GM12878 (cell line): Measurements from ENCODE around the gene FOXD2. TPM values are rescaled to one million over a fixed set of nuclear protein-coding genes. Genes with fewer than 3 reads are reported as not detected.
A peak's percentile ranks its signal among the peaks of the same experiment; 100 is the strongest.

Experiments used
- ATAC-seq: fragments of 200-7000 bp; cut with Tn5 transposase; 3 replicates; pipeline ENCODE4 v1.9.1; 2020; ENCODE audit warnings: mild to moderate bottlenecking, moderate library complexity
- BruUV-seq: library from RNA; stranded (reverse); fragments of 400-500 nt; replicated peaks from 2 replicates; lab custom pipeline; 2021; lab: Mats Ljungman, UMichigan
- CTCF ChIA-PET: fragments of 300-600 bp; sonication (Branson Sonifier 250); formaldehyde crosslinking; extraction: SDS; loops from one replicate; lab custom pipeline; 2021; ENCODE audit warnings: inconsistent platforms; lab: Yijun Ruan, JAX
- POLR2A ChIA-PET: fragments of 350-600 bp; formaldehyde crosslinking; extraction: SDS; loops from one replicate; lab custom pipeline; 2021; ENCODE audit warnings: inconsistent platforms; lab: Charles Lee
- RAD21 ChIA-PET: fragments of 300-600 bp; sonication (Branson Sonifier 250); formaldehyde crosslinking; loops from one replicate; lab custom pipeline; 2023; ENCODE audit warnings: antibody characterized with exemption; ENCODE audit not compliant: unreplicated experiment; lab: Charles Lee
- SMC1A ChIA-PET: fragments of 300-600 bp; sonication (Branson Sonifier 250); formaldehyde crosslinking; loops from one replicate; lab custom pipeline; 2023; ENCODE audit not compliant: unreplicated experiment, uncharacterized antibody; lab: Charles Lee
- DNase-seq: peaks from one replicate; pipeline ENCODE4 v3.0.0-alpha.2; 2011; ENCODE audit warnings: low read depth, low spot score
- FAIRE-seq: peaks from 3 replicates; lab custom pipeline; 2011; peaks lifted over from hg19 to GRCh38; lab: Jason Lieb, UNC
- H2AFZ ChIP-seq: 2 replicates; pipeline ENCODE4 v1.6.0; 2011; ENCODE audit warnings: low read depth, low read length, control low read depth; ENCODE audit not compliant: control insufficient read depth
- H3K27ac ChIP-seq: 2 replicates; pipeline ENCODE4 v1.5.1; 2011; ENCODE audit warnings: control low read depth; ENCODE audit not compliant: control insufficient read depth, insufficient read depth
- H3K27me3 ChIP-seq, 2 experiments: replicated peaks in 1 of 2; 2 replicates each; pipeline versions ENCODE4 v1.6.0 to v1.6.1; 2011; ENCODE audit warnings: low read length in 1 of 2; ENCODE audit not compliant: control insufficient read depth in 2 of 2, insufficient read depth in 2 of 2
- H3K36me3 ChIP-seq, 2 experiments: 2 replicates each; pipeline ENCODE4 v1.5.1; 2011; ENCODE audit warnings: low read length in 1 of 2; ENCODE audit not compliant: control insufficient read depth in 2 of 2, insufficient read depth in 2 of 2
- H3K4me1 ChIP-seq: 2 replicates; pipeline ENCODE4 v1.6.1; 2011; ENCODE audit warnings: mild to moderate bottlenecking, low read length, moderate library complexity, mixed read lengths; ENCODE audit not compliant: control insufficient read depth, insufficient read depth
- H3K4me2 ChIP-seq: 2 replicates; pipeline ENCODE4 v1.6.0; 2011; ENCODE audit warnings: control low read depth; ENCODE audit not compliant: control insufficient read depth, insufficient read depth
- H3K4me3 ChIP-seq: fragments of 200-600 bp; sonication (generic); 2 replicates; pipeline ENCODE4 v1.5.1; 2016
- H3K79me2 ChIP-seq: 2 replicates; pipeline ENCODE4 v1.6.0; 2011; ENCODE audit warnings: low read length; ENCODE audit not compliant: control insufficient read depth, insufficient read depth
- H3K9ac ChIP-seq: 2 replicates; pipeline ENCODE4 v1.8.0; 2011; ENCODE audit warnings: low read length, control low read depth, mixed read lengths; ENCODE audit not compliant: control insufficient read depth, insufficient read depth
- H3K9me3 ChIP-seq: replicated peaks from 3 replicates; pipeline ENCODE4 v1.5.1; 2011; ENCODE audit warnings: mild to moderate bottlenecking, low read length; ENCODE audit not compliant: control insufficient read depth, insufficient read depth
- H4K20me1 ChIP-seq: 2 replicates; pipeline ENCODE4 v1.6.0; 2011; ENCODE audit not compliant: control insufficient read depth, insufficient read depth
- CBX3 ChIP-seq: fragments of 200-600 bp; sonication (generic); IDR thresholded peaks from 2 replicates; pipeline ENCODE4 v1.6.1; 2016; ENCODE audit warnings: low read depth, borderline replicate concordance
- RAD21 ChIP-seq: IDR thresholded peaks from 2 replicates; pipeline ENCODE4 v1.6.1; 2011; ENCODE audit warnings: mild to moderate bottlenecking, low read depth, low read length, moderate library complexity; ENCODE audit not compliant: insufficient read depth
- RAD51 ChIP-seq: fragments of 450-650 bp; IDR thresholded peaks from 2 replicates; pipeline ENCODE4 v1.6.1; 2016; ENCODE audit warnings: moderate library complexity, mild to moderate bottlenecking, inconsistent platforms
- WGBS: methylation state at CpG from one replicate; pipeline ENCODE4 v1.1.6; 2016; ENCODE audit warnings: low lambda C conversion rate; ENCODE audit not compliant: insufficient replicate concordance, insufficient coverage; ENCODE audit errors: missing lambda C conversion rate; 5-methylcytosine and 5-hydroxymethylcytosine counted together
- in situ Hi-C: fragments of 300-500 bp; cut with MboI; formaldehyde crosslinking; loops from 9 replicates; pipeline ENCODE4 v1.14.3; 2018; ENCODE audit warnings: mixed read lengths
- intact Hi-C: fragments of 100-400 bp; cut with micrococcal nuclease; formaldehyde crosslinking; loops from one replicate; pipeline ENCODE4 v1.14.2; 2022; ENCODE audit not compliant: unreplicated experiment
- polyA plus RNA-seq, 11 experiments: library from polyadenylated mRNA; depleted of rRNA in 4 of 11; unstranded in 6 of 11; stranded (reverse) in 5 of 11; fragments of >200 nt; fragmentation: Nextera tagmentation in 4 of 11; fragmentation: Illumina TruSeq in 1 of 11; extraction: Ambion mirVana in 4 of 11; extraction: Trizol in 1 of 11; gene quantifications; 1 replicate in 1 of 11; 2 replicates in 10 of 11; pipeline versions ENCODE4 v1.2.1 to v1.2.3, GENCODE V29; 2011 to 2016; ENCODE audit warnings: inconsistent platforms in 2 of 11, missing spikeins in 2 of 11, low read depth in 1 of 11
- total RNA-seq, 4 experiments: library from RNA; depleted of rRNA in 3 of 4; stranded (reverse); fragments of >200 nt in 3 of 4; fragmentation: Illumina TruSeq in 1 of 4; extraction: Trizol in 1 of 4; gene quantifications; 2 replicates each; pipeline versions ENCODE4 v1.2.1 to v1.2.3, GENCODE V29; 2013 to 2021
- TF ChIP-seq, protein P1 (sequence below), 3 experiments: IDR thresholded peaks in 2 of 3; conservative IDR thresholded peaks in 1 of 3; 2 replicates each; pipeline ENCODE4 v1.5.1; 2011; ENCODE audit warnings: low read depth in 3 of 3, low read length in 3 of 3, mild to moderate bottlenecking in 3 of 3, control low read depth in 2 of 3, moderate library complexity in 2 of 3, inconsistent platforms in 1 of 3, mixed read lengths in 1 of 3; ENCODE audit not compliant: control insufficient read depth in 2 of 3, insufficient read depth in 1 of 3; ENCODE audit errors: extremely low read depth in 1 of 3

The FOXD2 gene
- total and polyA plus RNA-seq, 10 of the 15 experiments (the other 5 are each of a cell fraction or from before 2014, with no cell fraction given), result under 0.01 to 0.27 (median 0.04) TPM; not detected in 1

DNA sequence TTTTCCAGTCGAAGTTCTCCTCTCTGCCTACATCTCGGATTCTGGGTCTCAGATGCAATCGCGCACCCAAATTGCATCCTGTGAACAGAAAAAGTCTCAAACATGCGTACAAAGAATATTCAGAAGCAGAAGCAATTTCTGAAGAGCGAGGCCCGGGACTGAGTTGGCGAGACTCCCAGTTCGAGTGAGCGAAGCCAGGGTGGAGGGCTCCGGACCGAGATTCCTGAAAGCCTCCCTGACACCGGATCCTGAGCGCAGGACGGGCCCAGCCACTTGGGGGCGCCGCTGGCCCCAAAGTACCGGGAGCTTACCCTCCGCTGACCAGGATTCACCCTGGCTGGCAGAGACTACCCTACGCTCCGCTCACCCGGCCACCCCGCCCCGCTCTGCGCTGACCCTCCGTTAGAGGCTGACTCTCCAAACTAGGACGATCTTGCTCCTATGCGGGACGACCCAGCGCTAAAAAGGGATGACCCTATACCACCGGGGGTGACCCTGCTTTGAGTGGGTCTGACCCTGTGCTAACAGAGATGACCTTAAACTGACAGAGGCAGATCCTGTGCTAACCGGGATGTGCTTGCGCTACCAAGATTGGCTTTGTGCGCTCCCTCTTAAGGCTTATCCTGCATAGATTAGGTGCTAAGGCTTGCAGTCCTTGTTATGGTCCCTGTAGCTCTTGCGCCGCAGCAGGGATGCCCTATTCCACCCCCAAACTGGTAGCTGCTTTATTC, 12.1 kb downstream of the FOXD2 start:
- H3K9ac ChIP-seq, result no peak overlapping the region
- H2AFZ ChIP-seq, result no peak overlapping the region
- no peak overlapping the region for H3K27ac ChIP-seq
- no peaks in the 10 kb centered on the region; the same call in 1 of the 2 replicates for H3K4me1 ChIP-seq
- SMC1A ChIA-PET, result interaction anchor here (0.6 to 1.2 kb wide), 2 partner anchors 61 to 67 kb away, joined by 3 read pairs; no protein-coding TSS in a partner anchor
- POLR2A ChIA-PET, result no interaction called here
- no peak for TF ChIP-seq RAD51
- TF ChIP-seq CBX3, result no peak
- TF ChIP-seq, protein P1, sequence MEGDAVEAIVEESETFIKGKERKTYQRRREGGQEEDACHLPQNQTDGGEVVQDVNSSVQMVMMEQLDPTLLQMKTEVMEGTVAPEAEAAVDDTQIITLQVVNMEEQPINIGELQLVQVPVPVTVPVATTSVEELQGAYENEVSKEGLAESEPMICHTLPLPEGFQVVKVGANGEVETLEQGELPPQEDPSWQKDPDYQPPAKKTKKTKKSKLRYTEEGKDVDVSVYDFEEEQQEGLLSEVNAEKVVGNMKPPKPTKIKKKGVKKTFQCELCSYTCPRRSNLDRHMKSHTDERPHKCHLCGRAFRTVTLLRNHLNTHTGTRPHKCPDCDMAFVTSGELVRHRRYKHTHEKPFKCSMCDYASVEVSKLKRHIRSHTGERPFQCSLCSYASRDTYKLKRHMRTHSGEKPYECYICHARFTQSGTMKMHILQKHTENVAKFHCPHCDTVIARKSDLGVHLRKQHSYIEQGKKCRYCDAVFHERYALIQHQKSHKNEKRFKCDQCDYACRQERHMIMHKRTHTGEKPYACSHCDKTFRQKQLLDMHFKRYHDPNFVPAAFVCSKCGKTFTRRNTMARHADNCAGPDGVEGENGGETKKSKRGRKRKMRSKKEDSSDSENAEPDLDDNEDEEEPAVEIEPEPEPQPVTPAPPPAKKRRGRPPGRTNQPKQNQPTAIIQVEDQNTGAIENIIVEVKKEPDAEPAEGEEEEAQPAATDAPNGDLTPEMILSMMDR (IDR thresholded peaks at IDR 0.05 in 2 of 3, conservative IDR thresholded peaks at IDR 0.05 in 1 of 3; ENCODE audit: control insufficient read depth in 2 of 3, extremely low read depth in 1 of 3, insufficient read depth in 1 of 3, low read depth in 3 of 3, low read length in 3 of 3), result peak; percentile 27 to 38 (median 32); a peak in 2 of 6 replicates
- peak; percentile 8; the same call in 1 of the 2 replicates for TF ChIP-seq RAD21
- FAIRE-seq (no peak), ATAC-seq (no peak), DNase-seq (no peak)
- intact Hi-C loops (no loop called here), in situ Hi-C loops (no loop called here)
- H3K36me3 ChIP-seq, result no peaks in the 10 kb centered on the region
- CTCF ChIA-PET, result interaction anchor here (2.2 to 2.4 kb wide), 2 partner anchors 14 to 276 kb away, joined by 11 to 13 read pairs; no protein-coding TSS in a partner anchor
- no peak overlapping the region for H3K4me2 ChIP-seq
- RAD21 ChIA-PET, result interaction anchor here (0.6 to 1.5 kb wide), 2 partner anchors 15 to 261 kb away, joined by 3 read pairs; no protein-coding TSS in a partner anchor
- H3K4me3 ChIP-seq, result no peak overlapping the region
- H3K9me3 ChIP-seq, result no peaks in the 10 kb centered on the region
- H4K20me1 ChIP-seq, result no peaks in the 10 kb centered on the region
- H3K79me2 ChIP-seq, result no peaks in the 10 kb centered on the region
- peaks cover 17 to 21% of the 10 kb centered on the region in 2 experiments for H3K27me3 ChIP-seq
- BruUV-seq, result no TSS peak
- 28% methylated on average over 33 of the region's 36 CpGs for WGBS
